Panc1 (cell line): ENCODE data around the gene MYO3B. TPM values are rescaled to one million over a fixed set of nuclear protein-coding genes. Genes with fewer than 3 reads are reported as not detected.

Experiments used
- ATAC-seq: fragments of 200-7000 bp; cut with Tn5 transposase; 2 replicates; pipeline ENCODE4 v1.9.1; 2020; ENCODE audit warnings: mild to moderate bottlenecking, moderate library complexity
- BruUV-seq: library from RNA; stranded (reverse); fragments of 400-500 nt; replicated peaks from 2 replicates; lab custom pipeline; 2021; lab: Mats Ljungman, UMichigan
- CTCF ChIA-PET: fragments of 300-600 bp; sonication (Branson Sonifier 250); formaldehyde crosslinking; loops from one replicate; lab custom pipeline; 2022; ENCODE audit warnings: antibody characterized with exemption; lab: Charles Lee
- POLR2A ChIA-PET: fragments of 300-600 bp; sonication (Branson Sonifier 250); formaldehyde crosslinking; loops from one replicate; lab custom pipeline; 2022; ENCODE audit warnings: antibody characterized with exemption; lab: Charles Lee
- DNase-seq: peaks from one replicate; pipeline ENCODE4 v3.0.0-alpha.2; 2010; ENCODE audit warnings: low read depth, low spot score
- H3K27ac ChIP-seq: 2 replicates; pipeline ENCODE4 v1.5.1; 2011; ENCODE audit warnings: mild to moderate bottlenecking, low read length, inconsistent platforms
- H3K27me3 ChIP-seq: fragments of 200-500 bp; sonication (Bioruptor generic); 2 replicates; pipeline ENCODE4 v1.6.0; 2014; ENCODE audit warnings: low read length, inconsistent platforms; ENCODE audit not compliant: control insufficient read depth, insufficient read depth
- H3K36me3 ChIP-seq: fragments of 200-500 bp; sonication (Bioruptor generic); 2 replicates; pipeline ENCODE4 v1.5.1; 2014; ENCODE audit warnings: inconsistent platforms, mild to moderate bottlenecking, low read length, moderate library complexity; ENCODE audit not compliant: control insufficient read depth, insufficient read depth
- H3K4me1 ChIP-seq: 2 replicates; pipeline ENCODE4 v1.5.1; 2011; ENCODE audit warnings: inconsistent platforms, mild to moderate bottlenecking, low read length, moderate library complexity; ENCODE audit not compliant: control insufficient read depth, insufficient read depth
- H3K4me3 ChIP-seq, 2 experiments: 2 replicates each; pipeline ENCODE4 v1.5.1; 2011 to 2012; ENCODE audit warnings: low read depth in 2 of 2, low read length in 2 of 2, mild to moderate bottlenecking in 2 of 2, inconsistent platforms in 1 of 2, moderate library complexity in 1 of 2
- H3K9me3 ChIP-seq: fragments of 200-500 bp; sonication (Bioruptor generic); 2 replicates; pipeline ENCODE4 v1.5.1; 2014; ENCODE audit warnings: low read depth, mild to moderate bottlenecking, inconsistent platforms, low read length, moderate library complexity; ENCODE audit not compliant: control insufficient read depth, insufficient read depth
- CTCF ChIP-seq: fragments of 450-650 bp; IDR thresholded peaks from 2 replicates; pipeline ENCODE4 v1.5.1; 2017; ENCODE audit warnings: mild to moderate bottlenecking
- POLR2AphosphoS5 ChIP-seq: IDR thresholded peaks from 2 replicates; pipeline ENCODE4 v1.6.1; 2012; ENCODE audit warnings: mild to moderate bottlenecking, low read depth, low read length, moderate library complexity
- SIN3A ChIP-seq: IDR thresholded peaks from 2 replicates; pipeline ENCODE4 v1.6.1; 2012; ENCODE audit warnings: low read depth, mild to moderate bottlenecking, low read length, moderate library complexity, borderline replicate concordance; ENCODE audit not compliant: insufficient read depth
- TCF7L2 ChIP-seq: IDR thresholded peaks from 2 replicates; pipeline ENCODE4 v1.6.1; 2011; ENCODE audit warnings: mild to moderate bottlenecking, low read depth, low read length, inconsistent platforms
- in situ Hi-C: cut with HindIII; loops from 2 replicates; pipeline ENCODE4 v1.10.0; 2016; ENCODE audit warnings: low sequenced_read_pairs, low pct_unique_long_range_greater_than_20kb
- intact Hi-C: fragments of 100-400 bp; cut with micrococcal nuclease; formaldehyde crosslinking; loops from one replicate; pipeline ENCODE4 v1.10.0; 2022; ENCODE audit not compliant: unreplicated experiment
- total RNA-seq: library from RNA; stranded (reverse); gene quantifications from one replicate; pipeline ENCODE4 v1.2.1, GENCODE V29; 2021; ENCODE audit not compliant: unreplicated experiment
- TF ChIP-seq, protein P1 (sequence below), 2 experiments: IDR thresholded peaks; 2 replicates each; pipeline ENCODE4 v1.6.1; 2011 to 2012; ENCODE audit warnings: low read depth in 2 of 2, control low read depth in 1 of 2, low read length in 1 of 2, mild to moderate bottlenecking in 1 of 2, moderate library complexity in 1 of 2; ENCODE audit not compliant: insufficient read depth in 1 of 2

The MYO3B gene
- total RNA-seq, 1 experiment from 2014 or later, result 0.05 TPM

DNA sequence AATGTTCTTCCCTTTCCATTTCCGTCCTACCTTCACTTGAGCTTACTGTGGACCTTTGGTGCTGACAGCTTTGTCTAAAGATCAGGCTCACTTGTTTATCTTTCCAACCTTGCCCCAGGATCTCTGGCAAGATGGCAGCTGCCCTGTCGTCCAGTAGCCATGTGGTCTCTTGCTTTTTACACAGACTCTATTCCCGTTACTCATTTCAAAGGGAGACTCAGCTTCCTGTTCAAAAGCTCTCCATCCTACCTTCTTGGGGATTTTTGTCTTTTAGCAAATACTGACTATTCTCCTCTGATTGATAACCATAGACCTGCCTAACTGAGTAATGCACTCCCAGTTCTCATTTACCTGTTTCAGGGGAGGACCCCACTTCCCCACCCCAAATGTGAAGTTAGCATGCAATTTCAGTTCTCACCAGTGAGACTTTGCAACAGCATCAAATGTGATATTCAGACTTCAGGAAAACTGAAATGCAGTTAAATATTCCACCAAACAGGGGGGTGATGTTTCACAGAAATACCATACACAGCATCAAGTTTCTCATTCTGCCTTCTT is 184.4 kb downstream of the MYO3B start:
- Histone ChIP-seq H3K9me3 (no peaks in the 10 kb centered on the region), H3K36me3 (no peaks in the 10 kb centered on the region; the same call in 1 of the 2 replicates), H3K27ac (no peak overlapping the region), H3K27me3 (peaks cover 19% of the 10 kb centered on the region), H3K4me3 (no peak overlapping the region), H3K4me1 (no peaks in the 10 kb centered on the region; the same call in 1 of the 2 replicates)
- ChIA-PET CTCF (interaction anchor here (1.1 kb wide), 1 partner anchor 454 kb away, joined by 4 read pairs; the partner anchor contains the start of gene GAD1), POLR2A (no interaction called here)
- ATAC-seq (no peak), DNase-seq (no peak)
- no peak for TF ChIP-seq SIN3A
- no peak for TF ChIP-seq TCF7L2
- no peak for TF ChIP-seq CTCF
- no peak for TF ChIP-seq POLR2AphosphoS5
- TF ChIP-seq, protein P1, sequence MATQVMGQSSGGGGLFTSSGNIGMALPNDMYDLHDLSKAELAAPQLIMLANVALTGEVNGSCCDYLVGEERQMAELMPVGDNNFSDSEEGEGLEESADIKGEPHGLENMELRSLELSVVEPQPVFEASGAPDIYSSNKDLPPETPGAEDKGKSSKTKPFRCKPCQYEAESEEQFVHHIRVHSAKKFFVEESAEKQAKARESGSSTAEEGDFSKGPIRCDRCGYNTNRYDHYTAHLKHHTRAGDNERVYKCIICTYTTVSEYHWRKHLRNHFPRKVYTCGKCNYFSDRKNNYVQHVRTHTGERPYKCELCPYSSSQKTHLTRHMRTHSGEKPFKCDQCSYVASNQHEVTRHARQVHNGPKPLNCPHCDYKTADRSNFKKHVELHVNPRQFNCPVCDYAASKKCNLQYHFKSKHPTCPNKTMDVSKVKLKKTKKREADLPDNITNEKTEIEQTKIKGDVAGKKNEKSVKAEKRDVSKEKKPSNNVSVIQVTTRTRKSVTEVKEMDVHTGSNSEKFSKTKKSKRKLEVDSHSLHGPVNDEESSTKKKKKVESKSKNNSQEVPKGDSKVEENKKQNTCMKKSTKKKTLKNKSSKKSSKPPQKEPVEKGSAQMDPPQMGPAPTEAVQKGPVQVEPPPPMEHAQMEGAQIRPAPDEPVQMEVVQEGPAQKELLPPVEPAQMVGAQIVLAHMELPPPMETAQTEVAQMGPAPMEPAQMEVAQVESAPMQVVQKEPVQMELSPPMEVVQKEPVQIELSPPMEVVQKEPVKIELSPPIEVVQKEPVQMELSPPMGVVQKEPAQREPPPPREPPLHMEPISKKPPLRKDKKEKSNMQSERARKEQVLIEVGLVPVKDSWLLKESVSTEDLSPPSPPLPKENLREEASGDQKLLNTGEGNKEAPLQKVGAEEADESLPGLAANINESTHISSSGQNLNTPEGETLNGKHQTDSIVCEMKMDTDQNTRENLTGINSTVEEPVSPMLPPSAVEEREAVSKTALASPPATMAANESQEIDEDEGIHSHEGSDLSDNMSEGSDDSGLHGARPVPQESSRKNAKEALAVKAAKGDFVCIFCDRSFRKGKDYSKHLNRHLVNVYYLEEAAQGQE (IDR thresholded peaks at IDR 0.05; ENCODE audit: insufficient read depth in 1 of 2, low read depth in 2 of 2, low read length in 1 of 2), result no peak
- in situ Hi-C loops, result no loop called here
- BruUV-seq, result no TSS peak
- intact Hi-C loops, result no loop called here

- H3K36me3 ChIP-seq, result no peaks in the 10 kb centered on the region; the same call in 1 of the 2 replicates
- intact Hi-C loops (no loop called here), in situ Hi-C loops (no loop called here)
- no peak overlapping the region for H3K27ac ChIP-seq
- H3K27me3 ChIP-seq, result peaks cover 24% of the 10 kb centered on the region
- H3K4me3 ChIP-seq, result no peak overlapping the region
- CTCF ChIA-PET, result no interaction called here
- POLR2A ChIA-PET, result no interaction called here
- DNase-seq, result no peak
- TF ChIP-seq SIN3A (no peak), CTCF (peak; percentile 16)
- BruUV-seq, result no TSS peak
- ATAC-seq, result no peak
- no peaks in the 10 kb centered on the region for H3K9me3 ChIP-seq
- no peaks in the 10 kb centered on the region; the same call in 1 of the 2 replicates for H3K4me1 ChIP-seq
Measured at GRCh38 chr2:170362871-170363631, 185.1 kb downstream of the MYO3B start.
